ENCODE data around the gene CD6.

Gene CD6

GRCh38 chr11:60929764-60930163 is 41.7 kb upstream of the CD6 start:
- no peak for TF ChIP-seq CTCF (IDR thresholded peaks at IDR 0.05; ENCODE audit: low read depth, low read length)
- in situ Hi-C loops (cut with HindIII; ENCODE audit: low sequenced_read_pairs): no loop called here
- DNase-seq (ENCODE audit: low read depth, low spot score): no peak
- no peak overlapping the region for H3K4me3 ChIP-seq (ENCODE audit: low read depth, low read length)

GRCh38 chr11:60930394-60930793 is 41.1 kb upstream of the CD6 start:
- no peak overlapping the region for H3K4me3 ChIP-seq (ENCODE audit: low read depth, low read length)
- DNase-seq (ENCODE audit: low read depth, low spot score): no peak
- in situ Hi-C loops (cut with HindIII; ENCODE audit: low sequenced_read_pairs): no loop called here
- no peak for TF ChIP-seq CTCF (IDR thresholded peaks at IDR 0.05; ENCODE audit: low read depth, low read length)

DNA sequence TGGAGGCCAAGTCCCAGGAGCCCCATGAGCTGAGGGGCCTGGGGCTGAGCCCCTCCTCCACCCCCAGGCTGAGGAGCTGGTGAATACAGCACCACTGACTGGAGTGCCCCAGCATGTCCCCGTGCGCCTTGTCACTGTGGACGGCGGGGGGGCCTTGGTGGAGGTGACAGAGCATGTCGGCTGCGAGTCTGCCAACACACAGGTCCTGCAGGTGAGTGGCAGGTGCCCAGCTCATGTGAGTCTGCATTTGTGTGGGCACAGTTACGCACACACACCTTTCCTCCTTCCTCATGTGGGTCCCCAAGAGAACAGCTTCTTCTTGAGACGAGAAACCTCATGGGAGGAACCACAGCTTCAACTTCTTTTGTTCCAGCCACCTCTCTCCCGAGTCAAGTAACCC is 39.6 kb upstream of the CD6 start:
- TF ChIP-seq CTCF (IDR thresholded peaks at IDR 0.05; ENCODE audit: low read depth, low read length): no peak
- no peak for DNase-seq (ENCODE audit: low read depth, low spot score)
- in situ Hi-C loops (cut with HindIII; ENCODE audit: low sequenced_read_pairs): no loop called here
- no peak overlapping the region for H3K4me3 ChIP-seq (ENCODE audit: low read depth, low read length)

DNA sequence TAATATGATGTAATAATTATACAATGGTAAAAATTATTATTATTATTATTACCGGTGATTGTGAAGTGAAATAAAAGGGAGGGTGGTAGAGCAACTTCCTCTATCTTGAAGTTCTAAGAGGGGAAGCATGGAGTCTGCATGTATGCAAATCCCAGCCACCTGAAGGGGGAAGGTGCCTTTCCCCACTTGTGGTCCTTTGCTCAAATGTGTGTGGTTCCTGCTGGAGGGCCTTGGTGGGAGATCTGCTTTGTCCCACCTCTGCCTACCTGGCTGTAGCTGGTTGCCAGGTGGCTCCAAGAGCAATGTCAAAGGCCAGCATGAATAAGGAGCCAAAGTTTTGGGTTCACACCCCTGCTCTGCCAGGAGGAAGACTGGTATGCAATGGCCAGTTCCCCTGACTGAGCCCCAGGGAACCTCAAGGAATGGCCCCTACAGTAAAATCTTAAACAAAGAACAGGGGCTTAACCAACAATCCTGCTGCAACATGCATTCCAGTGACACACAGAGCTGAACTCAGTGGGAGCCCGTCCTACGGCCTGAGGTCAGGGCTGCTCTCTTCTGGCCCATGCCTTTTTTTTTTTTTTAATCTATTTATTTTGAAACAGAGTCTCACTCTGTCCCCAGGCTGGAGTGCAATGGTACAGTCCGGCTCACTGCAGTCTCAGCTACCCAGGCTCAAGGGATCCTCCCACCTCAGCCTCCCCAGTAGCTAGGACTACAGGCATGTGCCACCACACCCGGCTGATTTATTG is 38.7 kb upstream of the CD6 start:
- H3K4me3 ChIP-seq (ENCODE audit: low read depth, low read length): no peak overlapping the region
- peak; percentile 35 for DNase-seq (ENCODE audit: low read depth, low spot score)
- in situ Hi-C loops (cut with HindIII; ENCODE audit: low sequenced_read_pairs): no loop called here
- no peak for TF ChIP-seq CTCF (IDR thresholded peaks at IDR 0.05; ENCODE audit: low read depth, low read length)

DNA sequence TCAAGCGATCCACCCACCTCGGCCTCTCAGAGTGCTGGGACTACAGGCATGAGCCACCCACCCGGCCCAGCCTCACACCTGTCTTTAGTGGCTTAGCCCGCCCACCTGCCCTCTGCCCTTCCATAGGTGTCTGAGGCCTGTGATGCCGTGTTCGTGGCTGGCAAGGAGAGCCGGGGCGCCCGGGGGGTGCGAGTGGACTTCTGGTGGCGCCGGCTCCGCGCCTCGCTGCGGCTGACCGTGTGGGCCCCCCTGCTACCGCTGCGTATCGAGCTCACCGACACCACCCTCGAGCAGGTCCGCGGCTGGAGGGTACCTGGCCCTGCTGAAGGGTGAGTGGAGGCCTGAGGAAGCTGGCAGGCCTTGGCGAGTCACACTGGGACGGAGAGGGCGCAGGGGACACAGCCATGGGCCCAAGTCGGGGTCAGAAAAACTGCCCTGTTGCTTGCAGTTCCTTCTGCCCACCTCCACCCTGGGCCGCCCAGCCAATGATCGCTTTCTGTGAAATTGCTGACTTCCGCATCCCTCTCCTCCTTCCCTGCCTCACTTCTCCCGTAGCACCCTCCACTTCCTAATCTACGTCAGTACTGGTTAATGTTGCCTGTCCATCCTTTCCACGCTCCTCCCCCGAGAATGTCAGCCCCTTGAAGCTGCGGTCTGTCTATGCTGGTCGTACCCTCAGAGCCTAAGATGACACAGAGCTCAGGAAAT is 37.9 kb upstream of the CD6 start:
- no peak for TF ChIP-seq CTCF (IDR thresholded peaks at IDR 0.05; ENCODE audit: low read depth, low read length)
- no peak for DNase-seq (ENCODE audit: low read depth, low spot score)
- no peak overlapping the region for H3K4me3 ChIP-seq (ENCODE audit: low read depth, low read length)
- in situ Hi-C loops (cut with HindIII; ENCODE audit: low sequenced_read_pairs): no loop called here

DNA sequence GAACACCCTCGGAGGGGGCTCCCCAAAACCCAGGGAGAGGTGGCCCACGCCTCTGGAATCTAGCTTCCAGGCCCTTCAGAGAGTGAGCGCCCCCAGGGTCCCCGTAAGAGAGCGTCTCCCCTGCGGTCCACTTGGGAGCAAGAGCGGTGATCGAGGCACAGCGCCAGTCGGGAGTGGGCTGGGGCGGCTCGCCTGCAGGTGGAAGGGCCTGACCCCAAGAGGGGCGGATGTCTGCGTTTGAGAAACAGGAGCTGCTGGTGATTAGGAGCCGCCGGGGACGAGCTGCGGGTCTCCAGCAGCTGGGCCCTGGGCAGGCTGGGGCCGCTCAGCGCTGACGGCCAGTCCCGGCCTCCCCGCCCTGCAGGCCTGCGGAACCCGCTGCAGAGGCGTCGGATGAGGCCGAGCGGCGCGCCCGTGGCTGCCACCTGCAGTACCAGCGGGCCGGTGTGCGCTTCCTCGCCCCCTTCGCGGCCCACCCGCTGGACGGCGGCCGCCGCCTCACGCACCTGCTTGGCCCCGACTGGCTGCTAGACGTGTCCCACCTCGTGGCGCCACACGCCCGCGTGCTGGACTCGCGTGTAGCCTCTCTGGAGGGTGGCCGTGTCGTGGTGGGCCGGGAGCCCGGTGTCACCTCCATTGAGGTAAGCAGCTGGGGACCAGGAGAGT is 37.2 kb upstream of the CD6 start:
- no peak overlapping the region for H3K4me3 ChIP-seq (ENCODE audit: low read depth, low read length)
- in situ Hi-C loops (cut with HindIII; ENCODE audit: low sequenced_read_pairs): no loop called here
- no peak for TF ChIP-seq CTCF (IDR thresholded peaks at IDR 0.05; ENCODE audit: low read depth, low read length)
- no peak for DNase-seq (ENCODE audit: low read depth, low spot score)
